ENCODE results near the gene MUTYH.
"Not testable (repeated sequence)": the region's sequence is repeated elsewhere in the genome, so short reads cannot be mapped to it uniquely, and the experiment has no call there.

MUTYH gene

GRCh38 chr1:45339789-45340558 lies at the start of gene MUTYH, which contains the start of gene TOE1:
MUTYH (minus strand) TSS chr1:45340440; CDS start chr1:45334505, 5,935 bp downstream.
TOE1 (plus strand) TSS chr1:45340170; CDS start chr1:45340253, 83 bp downstream.
- Mint-ChIP-seq H3K4me3 (peak within 1 kb of the TSS; percentile 89), H3K27me3 (no peaks in the 10 kb centered on the region), H3K9me3 (no peaks in the 10 kb centered on the region), H3K4me1 (ENCODE audit: low read depth) (peaks cover 43% of the 10 kb centered on the region), H3K27ac (peak within 1 kb of the TSS; percentile 95), H3K36me3 (ENCODE audit: low read depth) (peaks cover 61% of the 10 kb centered on the region)
- intact Hi-C loops (cut with micrococcal nuclease), result loop anchor here (1.0 to 5.0 kb wide), 3 partner anchors 37 to 327 kb away; partner anchors contain the start of genes CCDC163, MMACHC and UROD

- Mint-ChIP-seq H3K4me3 (no peak overlapping the region), H3K36me3 (ENCODE audit: low read depth) (no peaks in the 10 kb centered on the region), H3K27me3 (no peaks in the 10 kb centered on the region), H3K4me1 (ENCODE audit: low read depth) (no peaks in the 10 kb centered on the region), H3K27ac (no peak overlapping the region), H3K9me3 (no peaks in the 10 kb centered on the region)
- intact Hi-C loops (cut with micrococcal nuclease), result no loop called here
Measured at GRCh38 chr1:45386219-45386618, 46.0 kb upstream of the MUTYH start.

GRCh38 chr1:45385302-45385701 lies 45.1 kb upstream of the MUTYH start:
- H3K27ac Mint-ChIP-seq, result no peak overlapping the region
- no peak overlapping the region for H3K4me3 Mint-ChIP-seq
- H3K4me1 Mint-ChIP-seq (ENCODE audit: low read depth), result no peaks in the 10 kb centered on the region
- intact Hi-C loops (cut with micrococcal nuclease), result no loop called here
- H3K27me3 Mint-ChIP-seq, result no peaks in the 10 kb centered on the region
- H3K9me3 Mint-ChIP-seq, result no peaks in the 10 kb centered on the region
- H3K36me3 Mint-ChIP-seq (ENCODE audit: low read depth), result no peaks in the 10 kb centered on the region

- H3K9me3 Mint-ChIP-seq; H3K4me1 Mint-ChIP-seq (ENCODE audit: low read depth); intact Hi-C loops (cut with micrococcal nuclease); H3K36me3 Mint-ChIP-seq (ENCODE audit: low read depth); H3K4me3 Mint-ChIP-seq; H3K27ac Mint-ChIP-seq; H3K27me3 Mint-ChIP-seq: not testable (repeated sequence)
Measured at GRCh38 chr1:45384213-45384612, 44.0 kb upstream of the MUTYH start.

- H3K27me3 Mint-ChIP-seq, result no peaks in the 10 kb centered on the region
- no peak overlapping the region for H3K27ac Mint-ChIP-seq
- no peaks in the 10 kb centered on the region for H3K4me1 Mint-ChIP-seq (ENCODE audit: low read depth)
- no peaks in the 10 kb centered on the region for H3K36me3 Mint-ChIP-seq (ENCODE audit: low read depth)
- intact Hi-C loops (cut with micrococcal nuclease), result no loop called here
- H3K4me3 Mint-ChIP-seq, result no peak overlapping the region
- H3K9me3 Mint-ChIP-seq, result no peaks in the 10 kb centered on the region
Measured at GRCh38 chr1:45383191-45383590, 43.0 kb upstream of the MUTYH start.

- Mint-ChIP-seq H3K4me3 (no peak overlapping the region), H3K27ac (no peak overlapping the region)
- intact Hi-C loops (cut with micrococcal nuclease), result no loop called here
Measured at GRCh38 chr1:45381243-45381642, 41.0 kb upstream of the MUTYH start.

GRCh38 chr1:45380730-45381129 lies 40.5 kb upstream of the MUTYH start:
- Mint-ChIP-seq H3K27ac (no peak overlapping the region), H3K27me3 (no peaks in the 10 kb centered on the region), H3K36me3 (ENCODE audit: low read depth) (no peaks in the 10 kb centered on the region), H3K4me1 (ENCODE audit: low read depth) (no peaks in the 10 kb centered on the region), H3K9me3 (no peaks in the 10 kb centered on the region), H3K4me3 (no peak overlapping the region)
- intact Hi-C loops (cut with micrococcal nuclease), result no loop called here

More at GRCh38 chr1:45381243-45381642, 41.0 kb upstream of the MUTYH start:
- Mint-ChIP-seq H3K27me3 (no peaks in the 10 kb centered on the region), H3K9me3 (no peaks in the 10 kb centered on the region), H3K36me3 (ENCODE audit: low read depth) (no peaks in the 10 kb centered on the region), H3K4me1 (ENCODE audit: low read depth) (no peaks in the 10 kb centered on the region)

GRCh38 chr1:45380125-45380524 lies 39.9 kb upstream of the MUTYH start:
- H3K9me3 Mint-ChIP-seq, result no peaks in the 10 kb centered on the region
- no peaks in the 10 kb centered on the region for H3K4me1 Mint-ChIP-seq (ENCODE audit: low read depth)
- intact Hi-C loops (cut with micrococcal nuclease), result no loop called here
- H3K27me3 Mint-ChIP-seq, result no peaks in the 10 kb centered on the region
- H3K36me3 Mint-ChIP-seq (ENCODE audit: low read depth), result no peaks in the 10 kb centered on the region
- H3K4me3 Mint-ChIP-seq, result no peak overlapping the region
- H3K27ac Mint-ChIP-seq, result no peak overlapping the region

GRCh38 chr1:45379524-45379923 lies 39.3 kb upstream of the MUTYH start:
- H3K9me3 Mint-ChIP-seq, result no peaks in the 10 kb centered on the region
- H3K27ac Mint-ChIP-seq, result no peak overlapping the region
- intact Hi-C loops (cut with micrococcal nuclease), result no loop called here
- H3K4me1 Mint-ChIP-seq (ENCODE audit: low read depth), result no peaks in the 10 kb centered on the region
- no peak overlapping the region for H3K4me3 Mint-ChIP-seq
- no peaks in the 10 kb centered on the region for H3K27me3 Mint-ChIP-seq
- no peaks in the 10 kb centered on the region for H3K36me3 Mint-ChIP-seq (ENCODE audit: low read depth)

GRCh38 chr1:45378184-45378583 lies 37.9 kb upstream of the MUTYH start:
- H3K27me3 Mint-ChIP-seq, result no peaks in the 10 kb centered on the region
- H3K36me3 Mint-ChIP-seq (ENCODE audit: low read depth), result no peaks in the 10 kb centered on the region
- peaks cover 5% of the 10 kb centered on the region for H3K4me1 Mint-ChIP-seq (ENCODE audit: low read depth)
- intact Hi-C loops (cut with micrococcal nuclease), result no loop called here
- H3K27ac Mint-ChIP-seq, result no peak overlapping the region
- no peaks in the 10 kb centered on the region for H3K9me3 Mint-ChIP-seq
- H3K4me3 Mint-ChIP-seq, result no peak overlapping the region

- Mint-ChIP-seq H3K27ac (no peak overlapping the region), H3K9me3 (no peaks in the 10 kb centered on the region), H3K27me3 (no peaks in the 10 kb centered on the region), H3K4me3 (no peak overlapping the region), H3K4me1 (ENCODE audit: low read depth) (peaks cover 16% of the 10 kb centered on the region), H3K36me3 (ENCODE audit: low read depth) (no peaks in the 10 kb centered on the region)
- intact Hi-C loops (cut with micrococcal nuclease), result no loop called here
Measured at GRCh38 chr1:45375104-45376090, 35.2 kb upstream of the MUTYH start.

GRCh38 chr1:45373573-45373972 lies 33.3 kb upstream of the MUTYH start:
- Mint-ChIP-seq H3K4me1 (ENCODE audit: low read depth) (peaks cover 18% of the 10 kb centered on the region), H3K27ac (no peak overlapping the region), H3K9me3 (no peaks in the 10 kb centered on the region), H3K27me3 (no peaks in the 10 kb centered on the region), H3K36me3 (ENCODE audit: low read depth) (no peaks in the 10 kb centered on the region), H3K4me3 (no peak overlapping the region)
- intact Hi-C loops (cut with micrococcal nuclease), result no loop called here

GRCh38 chr1:45370575-45370974 lies 30.3 kb upstream of the MUTYH start:
- no peaks in the 10 kb centered on the region for H3K27me3 Mint-ChIP-seq
- peaks cover 18% of the 10 kb centered on the region for H3K4me1 Mint-ChIP-seq (ENCODE audit: low read depth)
- H3K27ac Mint-ChIP-seq, result no peak overlapping the region
- no peak overlapping the region for H3K4me3 Mint-ChIP-seq
- H3K9me3 Mint-ChIP-seq, result no peaks in the 10 kb centered on the region
- intact Hi-C loops (cut with micrococcal nuclease), result no loop called here
- H3K36me3 Mint-ChIP-seq (ENCODE audit: low read depth), result no peaks in the 10 kb centered on the region

- Mint-ChIP-seq H3K27me3 (no peaks in the 10 kb centered on the region), H3K36me3 (ENCODE audit: low read depth) (no peaks in the 10 kb centered on the region), H3K9me3 (no peaks in the 10 kb centered on the region), H3K27ac (no peak overlapping the region), H3K4me1 (ENCODE audit: low read depth) (peaks cover 4% of the 10 kb centered on the region), H3K4me3 (no peak overlapping the region)
- intact Hi-C loops (cut with micrococcal nuclease), result no loop called here
Measured at GRCh38 chr1:45365051-45365450, 24.8 kb upstream of the MUTYH start.

All from dendritic cell treated with granulocyte-macrophage colony-stimulating factor and Interleukin-4, amounts not matched to agents 40 ng/mL and 50 ng/mL, for 4 days (primary cell).